Activated CD4-positive, alpha-beta memory T cell treated with anti-CD3 and anti-CD28 coated beads for 36 hours (primary cell): ENCODE data around the gene CEP41. TPM values are rescaled to one million over a fixed set of nuclear protein-coding genes. Genes with fewer than 3 reads are reported as not detected.
"Not testable (repeated sequence)": the region's sequence is repeated elsewhere in the genome, so short reads cannot be mapped to it uniquely, and the experiment has no call there.

Source experiments
- CTCF ChIA-PET: fragments of 350-600 bp; sonication (Branson Sonifier 250); formaldehyde crosslinking; loops from one replicate; lab custom pipeline; 2021; ENCODE audit warnings: antibody characterized with exemption, inconsistent platforms; lab: Charles Lee
- POLR2A ChIA-PET: fragments of 350-600 bp; sonication (Branson Sonifier 250); formaldehyde crosslinking; loops from one replicate; lab custom pipeline; 2021; ENCODE audit warnings: antibody characterized with exemption; lab: Charles Lee
- DNase-seq: peaks from one replicate; pipeline ENCODE4 v3.0.0-alpha.2; 2020
- H3K27ac Mint-ChIP-seq: one replicate; pipeline ENCODE4 v1.8.0; 2021; ENCODE audit warnings: mixed read lengths
- H3K27me3 Mint-ChIP-seq: one replicate; pipeline ENCODE4 v1.8.0; 2021; ENCODE audit warnings: mixed read lengths
- H3K36me3 Mint-ChIP-seq: one replicate; pipeline ENCODE4 v1.8.0; 2021; ENCODE audit warnings: mixed read lengths
- H3K4me1 Mint-ChIP-seq: one replicate; pipeline ENCODE4 v1.8.0; 2021; ENCODE audit warnings: low read depth, mixed read lengths
- H3K4me3 Mint-ChIP-seq: one replicate; pipeline ENCODE4 v1.8.0; 2021; ENCODE audit warnings: mild to moderate bottlenecking, mixed read lengths
- H3K9me3 Mint-ChIP-seq: one replicate; pipeline ENCODE4 v1.8.0; 2021; ENCODE audit warnings: mixed read lengths
- intact Hi-C: fragments of 100-400 bp; cut with micrococcal nuclease; formaldehyde crosslinking; loops from one replicate; pipeline ENCODE4 v1.15.1; 2023
- total RNA-seq, 2 experiments: library from RNA; stranded (reverse); gene quantifications; one replicate each; pipeline ENCODE4 v1.2.3, GENCODE V29; 2021

The CEP41 gene
- total RNA-seq, 2 experiments from 2014 or later, result 14.0 to 16.4 TPM

DNA sequence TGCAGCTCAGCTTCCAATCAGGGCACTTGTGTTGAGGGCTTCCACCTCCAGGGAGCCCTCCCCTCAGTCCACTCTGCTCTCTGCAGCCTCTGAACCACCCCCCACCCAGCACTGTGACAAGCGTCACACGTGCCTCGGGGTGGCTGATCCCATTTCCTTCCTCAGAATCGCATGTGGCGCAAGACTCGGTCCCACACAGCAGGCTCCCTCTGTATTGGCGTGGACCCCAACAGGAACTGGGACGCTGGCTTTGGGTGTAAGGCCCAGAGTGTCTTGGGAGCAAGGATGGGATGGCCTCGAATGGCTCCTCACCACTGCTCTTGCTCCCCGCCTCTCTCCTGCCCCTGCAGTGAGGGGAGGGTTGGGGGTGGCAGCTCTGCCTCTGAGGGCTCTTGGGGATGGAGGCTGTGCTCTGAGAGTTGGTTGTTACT is 56.4 kb downstream of the CEP41 start:
- CTCF ChIA-PET, result interaction anchor here (0.6 kb wide), 1 partner anchor 21 kb away, joined by 3 read pairs; no protein-coding TSS in a partner anchor
- no peaks in the 10 kb centered on the region for H3K4me1 Mint-ChIP-seq
- H3K4me3 Mint-ChIP-seq, result no peak overlapping the region
- no peaks in the 10 kb centered on the region for H3K9me3 Mint-ChIP-seq
- no peak for DNase-seq
- no peak overlapping the region for H3K27ac Mint-ChIP-seq
- no peaks in the 10 kb centered on the region for H3K36me3 Mint-ChIP-seq
- H3K27me3 Mint-ChIP-seq, result no peaks in the 10 kb centered on the region
- intact Hi-C loops, result no loop called here
- POLR2A ChIA-PET, result interaction anchor here (0.6 kb wide), 1 partner anchor 8 kb away, joined by 3 read pairs; no protein-coding TSS in a partner anchor

DNA sequence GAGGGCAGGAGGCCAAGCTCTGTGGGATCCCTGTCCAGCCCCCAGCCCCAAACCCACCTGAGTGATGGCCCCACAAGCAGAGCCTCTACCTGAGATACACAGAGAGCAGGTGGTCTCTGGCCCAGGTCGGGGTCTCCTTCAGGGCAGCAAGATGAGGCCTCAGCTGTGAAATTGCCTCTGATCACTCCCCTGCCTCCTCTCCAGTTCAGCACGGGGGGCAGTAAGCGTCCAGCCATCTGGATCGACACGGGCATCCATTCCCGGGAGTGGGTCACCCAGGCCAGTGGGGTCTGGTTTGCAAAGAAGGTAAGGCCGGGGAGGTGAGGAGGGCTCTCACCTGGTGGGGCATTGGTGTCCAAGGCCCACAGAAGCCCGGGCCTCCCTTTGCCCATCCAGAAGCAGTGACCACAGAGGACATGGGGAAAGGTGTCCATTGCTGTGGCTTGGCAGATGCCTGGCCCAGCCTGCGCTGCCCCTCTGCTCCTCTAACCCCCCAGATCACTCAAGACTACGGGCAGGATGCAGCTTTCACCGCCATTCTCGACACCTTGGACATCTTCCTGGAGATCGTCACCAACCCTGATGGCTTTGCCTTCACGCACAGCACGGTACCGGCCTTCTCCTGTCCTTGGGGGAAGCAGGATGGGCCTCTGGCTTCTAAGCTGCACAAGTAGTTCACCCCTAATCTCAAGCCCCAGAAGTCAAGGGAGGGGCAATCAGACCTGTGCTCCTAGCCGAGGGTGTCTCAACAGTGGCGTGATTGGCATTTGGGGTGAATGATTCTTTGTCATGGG is 57.4 kb downstream of the CEP41 start:
- Mint-ChIP-seq H3K27me3 (no peaks in the 10 kb centered on the region), H3K9me3 (no peaks in the 10 kb centered on the region), H3K27ac (no peak overlapping the region), H3K4me3 (no peak overlapping the region), H3K36me3 (no peaks in the 10 kb centered on the region), H3K4me1 (no peaks in the 10 kb centered on the region)
- CTCF ChIA-PET, result no interaction called here
- no peak for DNase-seq
- POLR2A ChIA-PET, result no interaction called here
- intact Hi-C loops, result no loop called here

DNA sequence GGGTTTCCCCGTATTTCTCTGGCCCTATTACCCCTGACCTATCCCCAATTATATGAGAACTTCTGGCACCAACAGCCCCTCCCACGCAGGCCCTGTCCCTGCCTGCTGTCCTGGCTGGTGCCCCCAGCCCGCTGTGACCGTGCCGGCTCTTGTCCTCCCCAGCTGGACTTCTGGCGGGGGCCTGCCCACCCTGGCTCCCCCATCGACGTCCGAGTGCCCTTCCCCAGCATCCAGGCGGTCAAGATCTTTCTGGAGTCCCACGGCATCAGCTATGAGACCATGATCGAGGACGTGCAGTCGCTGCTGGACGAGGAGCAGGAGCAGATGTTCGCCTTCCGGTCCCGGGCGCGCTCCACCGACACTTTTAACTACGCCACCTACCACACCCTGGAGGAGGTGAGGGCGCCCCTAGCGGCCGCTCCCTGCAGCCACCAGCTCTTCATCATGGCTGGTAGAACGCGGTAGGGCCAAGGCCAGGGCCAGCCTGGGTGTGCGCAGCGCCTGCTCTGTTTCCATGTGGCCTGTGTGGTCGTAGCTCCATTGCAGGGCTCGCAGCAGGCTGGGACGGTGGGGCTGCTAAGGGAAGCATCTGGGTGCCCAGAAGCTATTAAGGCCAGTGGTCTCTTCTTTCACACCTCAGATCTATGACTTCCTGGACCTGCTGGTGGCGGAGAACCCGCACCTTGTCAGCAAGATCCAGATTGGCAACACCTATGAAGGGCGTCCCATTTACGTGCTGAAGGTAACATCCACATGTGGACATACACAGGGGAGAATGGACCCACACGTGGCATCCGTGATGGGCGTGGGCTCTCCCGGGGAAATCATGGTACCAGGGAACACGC is 59.1 kb downstream of the CEP41 start:
- intact Hi-C loops, result no loop called here
- H3K36me3 Mint-ChIP-seq, result no peaks in the 10 kb centered on the region
- no peak overlapping the region for H3K4me3 Mint-ChIP-seq
- no peaks in the 10 kb centered on the region for H3K4me1 Mint-ChIP-seq
- POLR2A ChIA-PET, result no interaction called here
- no peak overlapping the region for H3K27ac Mint-ChIP-seq
- no peaks in the 10 kb centered on the region for H3K27me3 Mint-ChIP-seq
- H3K9me3 Mint-ChIP-seq, result peaks cover 5% of the 10 kb centered on the region
- no peak for DNase-seq
- CTCF ChIA-PET, result interaction anchor here (1.5 kb wide), 1 partner anchor 11 kb away, joined by 3 read pairs; no protein-coding TSS in a partner anchor

- POLR2A ChIA-PET, result no interaction called here
- DNase-seq, result no peak
- CTCF ChIA-PET, result interaction anchor here (1.5 kb wide), 1 partner anchor 11 kb away, joined by 3 read pairs; no protein-coding TSS in a partner anchor
These were observed 59.9 kb downstream of the CEP41 start for GRCh38 chr7:130380861-130381455.

GRCh38 chr7:130379921-130380860 is 60.6 kb downstream of the CEP41 start, which contains the start of gene CPA1:
Gene CPA1, plus strand, starts transcription at chr7:130380494. Its CDS starts 27 bp downstream, at chr7:130380521.
- no peak for DNase-seq
- no peaks in the 10 kb centered on the region for H3K27me3 Mint-ChIP-seq
- peaks cover 15% of the 10 kb centered on the region for H3K9me3 Mint-ChIP-seq
- CTCF ChIA-PET, result interaction anchor here (1.5 kb wide), 1 partner anchor 12 kb away, joined by 3 read pairs; no protein-coding TSS in a partner anchor
- no peak within 1 kb of the TSS for H3K4me3 Mint-ChIP-seq
- intact Hi-C loops, result no loop called here
- no peak within 1 kb of the TSS for H3K27ac Mint-ChIP-seq
- POLR2A ChIA-PET, result no interaction called here
- H3K4me1 Mint-ChIP-seq, result no peaks in the 10 kb centered on the region
- peaks cover 4% of the 10 kb centered on the region for H3K36me3 Mint-ChIP-seq

More at GRCh38 chr7:130380861-130381455, 59.9 kb downstream of the CEP41 start:
- intact Hi-C loops, result no loop called here
- Mint-ChIP-seq H3K9me3 (peaks cover 12% of the 10 kb centered on the region), H3K4me3 (no peak overlapping the region), H3K4me1 (no peaks in the 10 kb centered on the region), H3K27me3 (no peaks in the 10 kb centered on the region), H3K27ac (no peak overlapping the region), H3K36me3 (peaks cover 4% of the 10 kb centered on the region)

- CTCF ChIA-PET, result no interaction called here
- POLR2A ChIA-PET, result no interaction called here
- intact Hi-C loops, result no loop called here
- Mint-ChIP-seq H3K4me1 (no peaks in the 10 kb centered on the region), H3K4me3 (no peak overlapping the region), H3K27ac (no peak overlapping the region), H3K27me3 (no peaks in the 10 kb centered on the region), H3K36me3 (peaks cover 4% of the 10 kb centered on the region), H3K9me3 (peaks cover 15% of the 10 kb centered on the region)
- no peak for DNase-seq
These were observed 61.3 kb downstream of the CEP41 start for GRCh38 chr7:130379532-130379920.

GRCh38 chr7:130379019-130379418 is 61.8 kb downstream of the CEP41 start:
- Mint-ChIP-seq H3K4me1 (no peaks in the 10 kb centered on the region), H3K27me3 (no peaks in the 10 kb centered on the region), H3K36me3 (peaks cover 4% of the 10 kb centered on the region), H3K9me3 (peaks cover 15% of the 10 kb centered on the region), H3K27ac (no peak overlapping the region), H3K4me3 (no peak overlapping the region)
- DNase-seq, result no peak
- ChIA-PET POLR2A (no interaction called here), CTCF (no interaction called here)
- intact Hi-C loops, result no loop called here

DNA sequence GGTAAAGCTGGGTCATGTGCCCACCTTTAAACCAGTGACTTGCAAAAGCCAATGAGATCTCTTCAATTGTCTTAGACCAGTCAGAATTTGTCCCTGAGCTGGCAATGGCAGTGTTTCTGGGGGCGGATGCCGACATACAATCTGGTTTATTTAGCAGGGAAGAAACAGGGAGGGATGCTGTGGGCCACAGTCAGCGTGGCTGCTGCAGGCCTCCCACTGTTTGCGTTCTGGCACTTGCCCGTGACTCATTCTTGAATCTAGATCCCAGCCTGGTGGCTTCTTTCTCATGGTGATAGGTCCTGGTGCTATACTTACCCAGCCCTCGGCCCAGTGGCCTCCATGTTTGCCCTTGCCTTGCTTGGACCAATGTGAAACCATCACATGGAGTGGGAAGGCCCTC is 63.6 kb downstream of the CEP41 start:
- intact Hi-C loops, result no loop called here
- H3K27me3 Mint-ChIP-seq, result no peaks in the 10 kb centered on the region
- H3K4me1 Mint-ChIP-seq, result no peaks in the 10 kb centered on the region
- H3K27ac Mint-ChIP-seq, result no peak overlapping the region
- peaks cover 4% of the 10 kb centered on the region for H3K36me3 Mint-ChIP-seq
- no peak for DNase-seq
- H3K9me3 Mint-ChIP-seq, result peaks cover 15% of the 10 kb centered on the region
- H3K4me3 Mint-ChIP-seq, result no peak overlapping the region
- CTCF ChIA-PET, result no interaction called here
- POLR2A ChIA-PET, result no interaction called here

GRCh38 chr7:130376461-130376860 is 64.4 kb downstream of the CEP41 start:
- H3K27me3 Mint-ChIP-seq, POLR2A ChIA-PET, H3K4me3 Mint-ChIP-seq, CTCF ChIA-PET, DNase-seq, H3K4me1 Mint-ChIP-seq, intact Hi-C loops, H3K36me3 Mint-ChIP-seq, H3K27ac Mint-ChIP-seq: not testable (repeated sequence)
- peaks cover 15% of the 10 kb centered on the region for H3K9me3 Mint-ChIP-seq

DNA sequence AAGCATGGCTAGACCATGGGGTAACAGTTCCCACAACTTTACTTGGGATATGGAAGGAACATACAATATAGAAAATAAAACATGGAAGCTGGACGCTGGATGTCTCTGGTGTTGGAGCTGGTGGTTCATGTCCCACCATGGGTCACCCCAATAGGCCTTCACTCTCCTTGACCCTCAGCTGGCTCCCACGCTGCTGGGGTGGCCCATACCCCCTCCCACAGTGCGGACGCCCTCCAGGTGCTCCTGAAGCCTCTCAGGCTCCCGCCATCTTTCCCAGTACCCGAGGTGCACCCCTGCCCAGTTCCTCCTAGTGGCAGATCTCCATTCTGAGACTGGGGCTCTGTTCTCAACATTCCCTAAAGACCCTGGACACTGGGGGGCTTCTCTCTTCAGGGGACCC is 66.3 kb downstream of the CEP41 start:
- peaks cover under 1% of the 10 kb centered on the region for H3K4me1 Mint-ChIP-seq
- intact Hi-C loops, result no loop called here
- no peak overlapping the region for H3K27ac Mint-ChIP-seq
- ChIA-PET POLR2A (no interaction called here), CTCF (no interaction called here)
- no peak for DNase-seq
- no peak overlapping the region for H3K4me3 Mint-ChIP-seq
- H3K36me3 Mint-ChIP-seq, result peaks cover 4% of the 10 kb centered on the region
- no peaks in the 10 kb centered on the region for H3K27me3 Mint-ChIP-seq
- peaks cover 15% of the 10 kb centered on the region for H3K9me3 Mint-ChIP-seq
